ENCODE results near the gene TMCC2. TPM values are rescaled to one million over a fixed set of nuclear protein-coding genes. Genes with fewer than 3 reads are reported as not detected.

The TMCC2 gene
- polyA plus RNA-seq, 2 donors: 0.58 to 0.59 TPM

GRCh38 chr1:205236526-205236925 is 8.8 kb downstream of the TMCC2 start:
- Histone ChIP-seq H3K4me1 (ENCODE audit: control insufficient read depth in 2 of 2, insufficient read depth in 2 of 2, low read length in 1 of 2) (no peaks in the 10 kb centered on the region), H3K4me3 (ENCODE audit: low read depth in 1 of 2, low read length in 2 of 2) (no peak overlapping the region), H3K36me3 (ENCODE audit: control insufficient read depth in 2 of 2, insufficient read depth in 2 of 2, low read length in 1 of 2) (no peaks in the 10 kb centered on the region), H3K27ac (ENCODE audit: low read depth in 2 of 2, low read length in 1 of 2) (no peak overlapping the region), H3K9me3 (ENCODE audit: control insufficient read depth in 2 of 2, insufficient read depth in 1 of 2, low read depth in 1 of 2, low read length in 1 of 2) (no peaks in the 10 kb centered on the region), H3K27me3 (ENCODE audit: control insufficient read depth in 1 of 2, insufficient read depth in 2 of 2, low read length in 2 of 2) (peaks cover 0 to 3% of the 10 kb centered on the region in 2 donors)
- WGBS, 2 donors: 94 to 97% methylated on average over 8 of the region's 8 CpGs

GRCh38 chr1:205236951-205237475 is 9.3 kb downstream of the TMCC2 start:
- Histone ChIP-seq H3K4me1 (ENCODE audit: control insufficient read depth in 2 of 2, insufficient read depth in 2 of 2, low read length in 1 of 2) (no peaks in the 10 kb centered on the region), H3K27me3 (ENCODE audit: control insufficient read depth in 1 of 2, insufficient read depth in 2 of 2, low read length in 2 of 2) (peaks cover 0 to 3% of the 10 kb centered on the region in 2 donors)
- WGBS, 2 donors: 77 to 78% methylated on average over 4 of the region's 4 CpGs

GRCh38 chr1:205237526-205238484 is 10.1 kb downstream of the TMCC2 start:
- Histone ChIP-seq H3K9me3 (ENCODE audit: control insufficient read depth in 2 of 2, insufficient read depth in 1 of 2, low read depth in 1 of 2, low read length in 1 of 2) (no peaks in the 10 kb centered on the region), H3K27ac (ENCODE audit: low read depth in 2 of 2, low read length in 1 of 2) (no peak overlapping the region), H3K4me1 (ENCODE audit: control insufficient read depth in 2 of 2, insufficient read depth in 2 of 2, low read length in 1 of 2) (no peaks in the 10 kb centered on the region), H3K27me3 (ENCODE audit: control insufficient read depth in 1 of 2, insufficient read depth in 2 of 2, low read length in 2 of 2) (peaks cover 0 to 3% of the 10 kb centered on the region in 2 donors), H3K36me3 (ENCODE audit: control insufficient read depth in 2 of 2, insufficient read depth in 2 of 2, low read length in 1 of 2) (no peaks in the 10 kb centered on the region), H3K4me3 (ENCODE audit: low read depth in 1 of 2, low read length in 2 of 2) (no peak overlapping the region)
- 71% methylated on average over 12 of the region's 12 CpGs for WGBS, 2 donors

More at GRCh38 chr1:205236951-205237475, 9.3 kb downstream of the TMCC2 start:
- no peaks in the 10 kb centered on the region for H3K9me3 ChIP-seq (ENCODE audit: control insufficient read depth in 2 of 2, insufficient read depth in 1 of 2, low read depth in 1 of 2, low read length in 1 of 2)
- H3K27ac ChIP-seq (ENCODE audit: low read depth in 2 of 2, low read length in 1 of 2): no peak overlapping the region
- H3K4me3 ChIP-seq (ENCODE audit: low read depth in 1 of 2, low read length in 2 of 2): no peak overlapping the region
- no peaks in the 10 kb centered on the region for H3K36me3 ChIP-seq (ENCODE audit: control insufficient read depth in 2 of 2, insufficient read depth in 2 of 2, low read length in 1 of 2)

- Histone ChIP-seq H3K36me3 (ENCODE audit: control insufficient read depth in 2 of 2, insufficient read depth in 2 of 2, low read length in 1 of 2) (no peaks in the 10 kb centered on the region), H3K27me3 (ENCODE audit: control insufficient read depth in 1 of 2, insufficient read depth in 2 of 2, low read length in 2 of 2) (peaks cover 0 to 3% of the 10 kb centered on the region in 2 donors), H3K27ac (ENCODE audit: low read depth in 2 of 2, low read length in 1 of 2) (no peak overlapping the region), H3K9me3 (ENCODE audit: control insufficient read depth in 2 of 2, insufficient read depth in 1 of 2, low read depth in 1 of 2, low read length in 1 of 2) (no peaks in the 10 kb centered on the region), H3K4me1 (ENCODE audit: control insufficient read depth in 2 of 2, insufficient read depth in 2 of 2, low read length in 1 of 2) (no peaks in the 10 kb centered on the region), H3K4me3 (ENCODE audit: low read depth in 1 of 2, low read length in 2 of 2) (no peak overlapping the region)
- WGBS, 2 donors: 60 to 63% methylated on average over 3 of the region's 3 CpGs
These were observed 11.3 kb downstream of the TMCC2 start for GRCh38 chr1:205239078-205239477.

- H3K4me1 ChIP-seq (ENCODE audit: control insufficient read depth in 2 of 2, insufficient read depth in 2 of 2, low read length in 1 of 2): no peaks in the 10 kb centered on the region
- H3K9me3 ChIP-seq (ENCODE audit: control insufficient read depth in 2 of 2, insufficient read depth in 1 of 2, low read depth in 1 of 2, low read length in 1 of 2): no peaks in the 10 kb centered on the region
- H3K36me3 ChIP-seq (ENCODE audit: control insufficient read depth in 2 of 2, insufficient read depth in 2 of 2, low read length in 1 of 2): no peaks in the 10 kb centered on the region
- no peak overlapping the region for H3K27ac ChIP-seq (ENCODE audit: low read depth in 2 of 2, low read length in 1 of 2)
- WGBS, 2 donors: 79 to 88% methylated on average over 6 of the region's 6 CpGs
- no peak overlapping the region for H3K4me3 ChIP-seq (ENCODE audit: low read depth in 1 of 2, low read length in 2 of 2)
- H3K27me3 ChIP-seq (ENCODE audit: control insufficient read depth in 1 of 2, insufficient read depth in 2 of 2, low read length in 2 of 2): peaks cover 0 to 3% of the 10 kb centered on the region in 2 donors
These were observed 12.4 kb downstream of the TMCC2 start for GRCh38 chr1:205240118-205240517.

GRCh38 chr1:205240569-205240968 is 12.8 kb downstream of the TMCC2 start:
- no peak overlapping the region for H3K4me3 ChIP-seq (ENCODE audit: low read depth in 1 of 2, low read length in 2 of 2)
- H3K27me3 ChIP-seq (ENCODE audit: control insufficient read depth in 1 of 2, insufficient read depth in 2 of 2, low read length in 2 of 2): peaks cover 0 to 3% of the 10 kb centered on the region in 2 donors
- H3K27ac ChIP-seq (ENCODE audit: low read depth in 2 of 2, low read length in 1 of 2): no peak overlapping the region
- H3K9me3 ChIP-seq (ENCODE audit: control insufficient read depth in 2 of 2, insufficient read depth in 1 of 2, low read depth in 1 of 2, low read length in 1 of 2): no peaks in the 10 kb centered on the region
- H3K4me1 ChIP-seq (ENCODE audit: control insufficient read depth in 2 of 2, insufficient read depth in 2 of 2, low read length in 1 of 2): no peaks in the 10 kb centered on the region
- H3K36me3 ChIP-seq (ENCODE audit: control insufficient read depth in 2 of 2, insufficient read depth in 2 of 2, low read length in 1 of 2): no peaks in the 10 kb centered on the region
- WGBS, 2 donors: 84 to 88% methylated on average over 3 of the region's 3 CpGs

GRCh38 chr1:205241366-205242030 is 13.8 kb downstream of the TMCC2 start:
- no peaks in the 10 kb centered on the region for H3K36me3 ChIP-seq (ENCODE audit: control insufficient read depth in 2 of 2, insufficient read depth in 2 of 2, low read length in 1 of 2)
- H3K27ac ChIP-seq (ENCODE audit: low read depth in 2 of 2, low read length in 1 of 2): no peak overlapping the region
- WGBS, 2 donors: 95 to 96% methylated on average over 36 of the region's 36 CpGs
- no peak overlapping the region for H3K4me3 ChIP-seq (ENCODE audit: low read depth in 1 of 2, low read length in 2 of 2)
- H3K4me1 ChIP-seq (ENCODE audit: control insufficient read depth in 2 of 2, insufficient read depth in 2 of 2, low read length in 1 of 2): no peaks in the 10 kb centered on the region
- H3K27me3 ChIP-seq (ENCODE audit: control insufficient read depth in 1 of 2, insufficient read depth in 2 of 2, low read length in 2 of 2): peaks cover 0 to 3% of the 10 kb centered on the region in 2 donors
- H3K9me3 ChIP-seq (ENCODE audit: control insufficient read depth in 2 of 2, insufficient read depth in 1 of 2, low read depth in 1 of 2, low read length in 1 of 2): no peaks in the 10 kb centered on the region

- Histone ChIP-seq H3K36me3 (ENCODE audit: control insufficient read depth in 2 of 2, insufficient read depth in 2 of 2, low read length in 1 of 2) (no peaks in the 10 kb centered on the region), H3K4me1 (ENCODE audit: control insufficient read depth in 2 of 2, insufficient read depth in 2 of 2, low read length in 1 of 2) (no peaks in the 10 kb centered on the region), H3K4me3 (ENCODE audit: low read depth in 1 of 2, low read length in 2 of 2) (no peak overlapping the region), H3K9me3 (ENCODE audit: control insufficient read depth in 2 of 2, insufficient read depth in 1 of 2, low read depth in 1 of 2, low read length in 1 of 2) (no peaks in the 10 kb centered on the region), H3K27me3 (ENCODE audit: control insufficient read depth in 1 of 2, insufficient read depth in 2 of 2, low read length in 2 of 2) (no peaks in the 10 kb centered on the region), H3K27ac (ENCODE audit: low read depth in 2 of 2, low read length in 1 of 2) (no peak overlapping the region)
- WGBS, 2 donors: 91 to 93% methylated on average over 8 of the region's 8 CpGs
These were observed 15.8 kb downstream of the TMCC2 start for GRCh38 chr1:205243350-205244191.

DNA sequence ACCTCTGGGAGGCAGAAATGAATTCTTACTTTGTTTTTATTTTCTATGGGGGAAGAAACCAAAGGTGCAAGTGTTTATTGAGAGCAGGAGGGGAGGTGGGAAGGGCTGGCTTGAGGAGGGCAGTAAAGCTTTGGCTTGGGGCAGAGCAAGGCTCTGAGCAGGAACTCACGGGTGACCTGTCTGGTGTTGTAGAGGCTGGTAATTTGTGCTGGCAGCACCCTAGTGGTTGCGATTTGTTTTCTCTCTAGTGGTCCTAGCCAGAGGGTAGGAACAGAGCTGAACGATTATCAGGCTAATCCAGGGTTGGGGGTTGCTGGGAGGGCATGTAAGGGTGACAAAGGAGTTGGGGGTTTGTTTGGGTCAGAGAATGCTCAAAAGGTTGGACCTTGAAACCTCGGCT is 16.6 kb downstream of the TMCC2 start:
- no peaks in the 10 kb centered on the region for H3K27me3 ChIP-seq (ENCODE audit: control insufficient read depth in 1 of 2, insufficient read depth in 2 of 2, low read length in 2 of 2)
- no peaks in the 10 kb centered on the region for H3K9me3 ChIP-seq (ENCODE audit: control insufficient read depth in 2 of 2, insufficient read depth in 1 of 2, low read depth in 1 of 2, low read length in 1 of 2)
- no peaks in the 10 kb centered on the region for H3K4me1 ChIP-seq (ENCODE audit: control insufficient read depth in 2 of 2, insufficient read depth in 2 of 2, low read length in 1 of 2)
- no peak overlapping the region for H3K27ac ChIP-seq (ENCODE audit: low read depth in 2 of 2, low read length in 1 of 2)
- no peaks in the 10 kb centered on the region for H3K36me3 ChIP-seq (ENCODE audit: control insufficient read depth in 2 of 2, insufficient read depth in 2 of 2, low read length in 1 of 2)
- H3K4me3 ChIP-seq (ENCODE audit: low read depth in 1 of 2, low read length in 2 of 2): no peak overlapping the region
- WGBS, 2 donors: 84 to 87% methylated on average over 4 of the region's 4 CpGs
